ENCODE data around the gene HELB. TPM values are rescaled to one million over a fixed set of nuclear protein-coding genes. Genes with fewer than 3 reads are reported as not detected.

Gene HELB
- total and polyA plus RNA-seq, 2 of the 8 experiments (the other 6 are each of a cell fraction or from before 2014, with no cell fraction given), result 1.8 to 7.6 TPM

DNA sequence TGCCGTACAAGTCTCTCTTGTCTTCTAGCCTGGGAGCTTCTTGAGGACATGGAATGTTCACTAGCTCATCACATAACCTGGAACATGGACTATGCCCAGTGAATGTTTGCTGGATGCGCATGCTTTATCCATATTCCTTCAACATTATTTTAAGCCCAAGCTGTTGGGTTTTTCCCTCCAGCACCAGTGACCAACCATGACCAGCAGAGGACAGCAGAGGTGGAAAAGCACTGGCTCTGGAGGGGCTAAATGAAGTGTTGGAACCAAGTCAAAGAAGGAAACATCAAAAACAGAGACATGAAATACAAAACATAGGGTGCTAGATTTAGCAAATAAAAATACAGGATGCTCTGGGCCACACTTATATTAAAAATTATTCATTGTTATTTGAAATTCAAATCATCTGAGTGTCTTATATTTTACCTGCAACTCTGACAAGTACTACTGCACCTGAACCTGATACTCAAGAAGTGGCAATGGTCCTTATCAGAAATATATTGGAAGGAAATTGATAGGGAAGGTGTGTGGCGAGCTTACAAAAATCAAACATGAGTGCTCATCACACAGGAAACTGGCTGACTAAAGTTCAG, 23.1 kb upstream of the HELB start:
- Histone ChIP-seq H2BK5ac (ENCODE audit: low read depth, low read length) (no peak overlapping the region), H3K23me2 (ENCODE audit: low read depth, low read length) (no peaks in the 10 kb centered on the region), H4K8ac (ENCODE audit: extremely low read depth, insufficient read depth, low read length) (no peak overlapping the region), H3K4me3 (ENCODE audit: extremely low read depth in 1 of 4, insufficient read depth in 2 of 4, low read depth in 3 of 4, low read length in 4 of 4) (no peak overlapping the region), H3K36me3 (ENCODE audit: control insufficient read depth in 2 of 4, insufficient read depth in 4 of 4, low read length in 3 of 4) (no peaks in the 10 kb centered on the region), H2BK12ac (ENCODE audit: low read depth, low read length) (no peak overlapping the region), H2BK15ac (ENCODE audit: low read length) (no peak overlapping the region), H2AK5ac (ENCODE audit: low read depth, low read length) (no peak overlapping the region), H3K23ac (ENCODE audit: insufficient read length) (no peak overlapping the region), H4K20me1 (replicated peaks in 1 of 2; ENCODE audit: control insufficient read depth in 1 of 2, insufficient read depth in 2 of 2, low read length in 2 of 2) (no peaks in the 10 kb centered on the region), H3K79me1 (ENCODE audit: low read depth, low read length) (no peaks in the 10 kb centered on the region), H3K4me1 (replicated peaks in 1 of 4; ENCODE audit: control insufficient read depth in 3 of 4, insufficient read depth in 4 of 4, low read length in 3 of 4) (no peaks in the 10 kb centered on the region), H3K18ac (ENCODE audit: extremely low read depth, low read length) (no peak overlapping the region), H4K91ac (replicated peaks; ENCODE audit: insufficient read length, low read length) (no peak overlapping the region), H3K9me3 (ENCODE audit: insufficient read depth in 2 of 2, low read depth in 1 of 2, low read length in 1 of 2) (peaks cover 3 to 4% of the 10 kb centered on the region in 2 experiments; a peak in 1 of 4 replicates), H3K27me3 (replicated peaks in 1 of 4; ENCODE audit: control insufficient read depth in 3 of 4, extremely low read depth in 1 of 4, insufficient read depth in 3 of 4, low read length in 3 of 4) (no peaks in the 10 kb centered on the region), H3K4ac (replicated peaks; ENCODE audit: insufficient read length, low read depth, low read length) (no peak overlapping the region), H2AFZ (ENCODE audit: low read length) (no peak overlapping the region), H2BK120ac (replicated peaks; ENCODE audit: low read depth, low read length) (no peak overlapping the region), H2BK20ac (ENCODE audit: low read length) (no peak overlapping the region), H3K27ac (ENCODE audit: low read depth, low read length) (no peak overlapping the region), H3K56ac (replicated peaks; ENCODE audit: insufficient read length, low read depth, low read length) (no peak overlapping the region), H3K14ac (ENCODE audit: insufficient read length) (no peak overlapping the region), H3K79me2 (ENCODE audit: control insufficient read depth in 1 of 2, insufficient read depth in 2 of 2, low read length in 2 of 2) (no peaks in the 10 kb centered on the region), H3K9ac (replicated peaks in 1 of 4; ENCODE audit: extremely low read depth in 1 of 4, low read depth in 3 of 4, low read length in 3 of 4) (no peak overlapping the region), H4K5ac (ENCODE audit: insufficient read length, low read depth, low read length) (no peak overlapping the region), H3K4me2 (ENCODE audit: insufficient read depth in 1 of 2, low read depth in 2 of 2, low read length in 2 of 2) (no peak overlapping the region)
- DNase-seq (ENCODE audit: low read depth in 1 of 2, low spot score in 2 of 2), result no peak
- FAIRE-seq, result no peak
- ChIA-PET POLR2A (ENCODE audit: partially characterized antibody) (no interaction called here), CTCF (ENCODE audit: partially characterized antibody) (interaction anchor here (0.5 to 2.4 kb wide), 24 partner anchors 9 to 176 kb away, joined by 3 to 10 read pairs (median 3); partner anchors contain the start of genes HELB and TMBIM4)
- 63% methylated on average over 3 of the region's 3 CpGs; no CpG with 5 or more reads in 1 of the 2 experiments for WGBS, 2 experiments (ENCODE audit: extremely low coverage in 1 of 2, insufficient coverage in 1 of 2, insufficient read length in 1 of 2, insufficient replicate concordance in 2 of 2, low coverage in 1 of 2, low lambda C conversion rate in 2 of 2, missing lambda C conversion rate in 1 of 2)
- TF ChIP-seq CTBP2 (IDR thresholded peaks at IDR 0.05; ENCODE audit: borderline replicate concordance, insufficient read depth, insufficient read length, low read length) (no peak), RXRA (IDR thresholded peaks at IDR 0.05; ENCODE audit: insufficient read depth, low read depth, low read length) (no peak), SIN3A (conservative IDR thresholded peaks at IDR 0.05 in 1 of 2, IDR thresholded peaks at IDR 0.05 in 1 of 2; ENCODE audit: low read depth in 1 of 2, low read length in 2 of 2) (no peak), CHD2 (IDR thresholded peaks at IDR 0.05; ENCODE audit: low read length) (no peak), RNF2 (IDR thresholded peaks at IDR 0.05; ENCODE audit: borderline replicate concordance, low read depth, low read length, missing control alignments, poor library complexity, severe bottlenecking) (no peak), SRF (IDR thresholded peaks at IDR 0.05; ENCODE audit: low read depth, low read length) (no peak), RAD21 (IDR thresholded peaks at IDR 0.05 in 1 of 2, conservative IDR thresholded peaks at IDR 0.05 in 1 of 2; ENCODE audit: low read depth in 2 of 2, low read length in 2 of 2) (peak; percentile 58 to 72), EP300 (IDR thresholded peaks at IDR 0.05; ENCODE audit: borderline replicate concordance in 1 of 2, low read depth in 2 of 2, low read length in 2 of 2) (no peak)
- TF ChIP-seq, protein P1, sequence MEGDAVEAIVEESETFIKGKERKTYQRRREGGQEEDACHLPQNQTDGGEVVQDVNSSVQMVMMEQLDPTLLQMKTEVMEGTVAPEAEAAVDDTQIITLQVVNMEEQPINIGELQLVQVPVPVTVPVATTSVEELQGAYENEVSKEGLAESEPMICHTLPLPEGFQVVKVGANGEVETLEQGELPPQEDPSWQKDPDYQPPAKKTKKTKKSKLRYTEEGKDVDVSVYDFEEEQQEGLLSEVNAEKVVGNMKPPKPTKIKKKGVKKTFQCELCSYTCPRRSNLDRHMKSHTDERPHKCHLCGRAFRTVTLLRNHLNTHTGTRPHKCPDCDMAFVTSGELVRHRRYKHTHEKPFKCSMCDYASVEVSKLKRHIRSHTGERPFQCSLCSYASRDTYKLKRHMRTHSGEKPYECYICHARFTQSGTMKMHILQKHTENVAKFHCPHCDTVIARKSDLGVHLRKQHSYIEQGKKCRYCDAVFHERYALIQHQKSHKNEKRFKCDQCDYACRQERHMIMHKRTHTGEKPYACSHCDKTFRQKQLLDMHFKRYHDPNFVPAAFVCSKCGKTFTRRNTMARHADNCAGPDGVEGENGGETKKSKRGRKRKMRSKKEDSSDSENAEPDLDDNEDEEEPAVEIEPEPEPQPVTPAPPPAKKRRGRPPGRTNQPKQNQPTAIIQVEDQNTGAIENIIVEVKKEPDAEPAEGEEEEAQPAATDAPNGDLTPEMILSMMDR (IDR thresholded peaks at IDR 0.05; ENCODE audit: control extremely low read depth in 1 of 3, insufficient read depth in 1 of 3, low read depth in 1 of 3, low read length in 3 of 3), result peak; percentile 64 to 77 (median 66)
